ENCODE data around the gene PARP12. TPM values are rescaled to one million over a fixed set of nuclear protein-coding genes. Genes with fewer than 3 reads are reported as not detected.

PARP12 gene
- polyA plus RNA-seq, 1 donor (not counting 4 experiments of a cell fraction or from before 2014, with no cell fraction given), result 66.0 TPM

- Histone ChIP-seq H4K20me1 (ENCODE audit: control insufficient read depth, extremely low read depth, insufficient read depth, low read length) (no peaks in the 10 kb centered on the region), H3K9me1 (ENCODE audit: control insufficient read depth, extremely low read depth, insufficient read depth, low read length) (no peaks in the 10 kb centered on the region), H3K36me3 (ENCODE audit: control insufficient read depth in 2 of 2, extremely low read depth in 1 of 2, insufficient read depth in 2 of 2, low read length in 2 of 2) (no peaks in the 10 kb centered on the region), H3K79me2 (ENCODE audit: control insufficient read depth, insufficient read depth, low read length) (no peaks in the 10 kb centered on the region), H2AFZ (ENCODE audit: control insufficient read depth, low read length) (no peak overlapping the region), H3K4me2 (ENCODE audit: control insufficient read depth, extremely low read depth, insufficient read depth, low read depth, low read length) (no peak overlapping the region), H3K27ac (ENCODE audit: control insufficient read depth, insufficient read depth, low read length) (no peak overlapping the region), H3K27me3 (ENCODE audit: control insufficient read depth, extremely low read depth, insufficient read depth, low read length) (no peaks in the 10 kb centered on the region), H3K9ac (ENCODE audit: control insufficient read depth, extremely low read depth, insufficient read depth, low read length) (no peak overlapping the region), H3K4me1 (ENCODE audit: control insufficient read depth, extremely low read depth, insufficient read depth, low read length) (no peaks in the 10 kb centered on the region), H3K4me3 (ENCODE audit: control insufficient read depth in 2 of 3, extremely low read depth in 1 of 3, insufficient read depth in 2 of 3, low read depth in 1 of 3, low read length in 3 of 3) (no peak overlapping the region), H3K9me3 (ENCODE audit: control insufficient read depth, low read depth, low read length) (no peaks in the 10 kb centered on the region)
- DNase-seq (ENCODE audit: low read depth, low spot score) (no peak), FAIRE-seq (no peak)
- dilution Hi-C loops (cut with MboI; ENCODE audit: extremely low pct_ligation_motif_present, low sequenced_read_pairs), result no loop called here
- TF ChIP-seq, protein P1, sequence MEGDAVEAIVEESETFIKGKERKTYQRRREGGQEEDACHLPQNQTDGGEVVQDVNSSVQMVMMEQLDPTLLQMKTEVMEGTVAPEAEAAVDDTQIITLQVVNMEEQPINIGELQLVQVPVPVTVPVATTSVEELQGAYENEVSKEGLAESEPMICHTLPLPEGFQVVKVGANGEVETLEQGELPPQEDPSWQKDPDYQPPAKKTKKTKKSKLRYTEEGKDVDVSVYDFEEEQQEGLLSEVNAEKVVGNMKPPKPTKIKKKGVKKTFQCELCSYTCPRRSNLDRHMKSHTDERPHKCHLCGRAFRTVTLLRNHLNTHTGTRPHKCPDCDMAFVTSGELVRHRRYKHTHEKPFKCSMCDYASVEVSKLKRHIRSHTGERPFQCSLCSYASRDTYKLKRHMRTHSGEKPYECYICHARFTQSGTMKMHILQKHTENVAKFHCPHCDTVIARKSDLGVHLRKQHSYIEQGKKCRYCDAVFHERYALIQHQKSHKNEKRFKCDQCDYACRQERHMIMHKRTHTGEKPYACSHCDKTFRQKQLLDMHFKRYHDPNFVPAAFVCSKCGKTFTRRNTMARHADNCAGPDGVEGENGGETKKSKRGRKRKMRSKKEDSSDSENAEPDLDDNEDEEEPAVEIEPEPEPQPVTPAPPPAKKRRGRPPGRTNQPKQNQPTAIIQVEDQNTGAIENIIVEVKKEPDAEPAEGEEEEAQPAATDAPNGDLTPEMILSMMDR (optimal IDR thresholded peaks at IDR 0.05 in 1 of 3, IDR thresholded peaks at IDR 0.05 in 1 of 3, conservative IDR thresholded peaks at IDR 0.05 in 1 of 3; ENCODE audit: extremely low read depth in 1 of 3, insufficient read depth in 2 of 3, low read length in 3 of 3), result no peak
- no peak for TF ChIP-seq EZH2 (IDR thresholded peaks at IDR 0.05; ENCODE audit: low read length)
These were observed 68.4 kb downstream of the PARP12 start for GRCh38 chr7:139994356-139994755.

GRCh38 chr7:139993592-139993991 is 69.2 kb downstream of the PARP12 start:
- Histone ChIP-seq H3K27me3 (ENCODE audit: control insufficient read depth, extremely low read depth, insufficient read depth, low read length) (no peaks in the 10 kb centered on the region), H3K9me1 (ENCODE audit: control insufficient read depth, extremely low read depth, insufficient read depth, low read length) (no peaks in the 10 kb centered on the region), H4K20me1 (ENCODE audit: control insufficient read depth, extremely low read depth, insufficient read depth, low read length) (no peaks in the 10 kb centered on the region), H3K4me3 (ENCODE audit: control insufficient read depth in 2 of 3, extremely low read depth in 1 of 3, insufficient read depth in 2 of 3, low read depth in 1 of 3, low read length in 3 of 3) (no peak overlapping the region), H3K4me1 (ENCODE audit: control insufficient read depth, extremely low read depth, insufficient read depth, low read length) (no peaks in the 10 kb centered on the region), H3K27ac (ENCODE audit: control insufficient read depth, insufficient read depth, low read length) (no peak overlapping the region), H3K36me3 (ENCODE audit: control insufficient read depth in 2 of 2, extremely low read depth in 1 of 2, insufficient read depth in 2 of 2, low read length in 2 of 2) (no peaks in the 10 kb centered on the region), H3K9ac (ENCODE audit: control insufficient read depth, extremely low read depth, insufficient read depth, low read length) (no peak overlapping the region), H3K9me3 (ENCODE audit: control insufficient read depth, low read depth, low read length) (no peaks in the 10 kb centered on the region), H2AFZ (ENCODE audit: control insufficient read depth, low read length) (no peak overlapping the region), H3K79me2 (ENCODE audit: control insufficient read depth, insufficient read depth, low read length) (no peaks in the 10 kb centered on the region), H3K4me2 (ENCODE audit: control insufficient read depth, extremely low read depth, insufficient read depth, low read depth, low read length) (no peak overlapping the region)
- TF ChIP-seq, protein P1 (optimal IDR thresholded peaks at IDR 0.05 in 1 of 3, IDR thresholded peaks at IDR 0.05 in 1 of 3, conservative IDR thresholded peaks at IDR 0.05 in 1 of 3; ENCODE audit: extremely low read depth in 1 of 3, insufficient read depth in 2 of 3, low read length in 3 of 3), result no peak
- dilution Hi-C loops (cut with MboI; ENCODE audit: extremely low pct_ligation_motif_present, low sequenced_read_pairs), result no loop called here
- DNase-seq (ENCODE audit: low read depth, low spot score), result no peak
- no peak for FAIRE-seq

All from keratinocyte (primary cell).